HL-60 (cell line): Measurements from ENCODE around the gene HSD17B3.

Experiments
- CTCF ChIP-seq: IDR thresholded peaks from one replicate; pipeline ENCODE4 v1.5.1; 2011; ENCODE audit warnings: low read length, control low read depth, inconsistent platforms; ENCODE audit not compliant: insufficient read depth
- GABPA ChIP-seq: IDR thresholded peaks from 2 replicates; pipeline ENCODE4 v1.6.1; 2012; ENCODE audit warnings: low read depth
- POLR2AphosphoS5 ChIP-seq: IDR thresholded peaks from 2 replicates; pipeline ENCODE4 v1.6.1; 2012; ENCODE audit warnings: low read depth
- REST ChIP-seq: IDR thresholded peaks from 2 replicates; pipeline ENCODE4 v1.6.1; 2012; ENCODE audit warnings: low read depth; ENCODE audit not compliant: insufficient replicate concordance
- SPI1 ChIP-seq: IDR thresholded peaks from 2 replicates; pipeline ENCODE4 v1.6.1; 2012; ENCODE audit warnings: low read depth, mild to moderate bottlenecking, borderline replicate concordance

GRCh38 chr9:96333958-96334357, 32.0 kb upstream of the HSD17B3 start:
- TF ChIP-seq CTCF = no peak
- TF ChIP-seq POLR2AphosphoS5 = no peak
- TF ChIP-seq REST = no peak
- no peak for TF ChIP-seq GABPA
- TF ChIP-seq SPI1 = no peak
